ENCODE data around the gene NPBWR2. TPM values are rescaled to one million over a fixed set of nuclear protein-coding genes. Genes with fewer than 3 reads are reported as not detected.

The NPBWR2 gene
- total RNA-seq, 1 experiment from 2014 or later: not detected

DNA sequence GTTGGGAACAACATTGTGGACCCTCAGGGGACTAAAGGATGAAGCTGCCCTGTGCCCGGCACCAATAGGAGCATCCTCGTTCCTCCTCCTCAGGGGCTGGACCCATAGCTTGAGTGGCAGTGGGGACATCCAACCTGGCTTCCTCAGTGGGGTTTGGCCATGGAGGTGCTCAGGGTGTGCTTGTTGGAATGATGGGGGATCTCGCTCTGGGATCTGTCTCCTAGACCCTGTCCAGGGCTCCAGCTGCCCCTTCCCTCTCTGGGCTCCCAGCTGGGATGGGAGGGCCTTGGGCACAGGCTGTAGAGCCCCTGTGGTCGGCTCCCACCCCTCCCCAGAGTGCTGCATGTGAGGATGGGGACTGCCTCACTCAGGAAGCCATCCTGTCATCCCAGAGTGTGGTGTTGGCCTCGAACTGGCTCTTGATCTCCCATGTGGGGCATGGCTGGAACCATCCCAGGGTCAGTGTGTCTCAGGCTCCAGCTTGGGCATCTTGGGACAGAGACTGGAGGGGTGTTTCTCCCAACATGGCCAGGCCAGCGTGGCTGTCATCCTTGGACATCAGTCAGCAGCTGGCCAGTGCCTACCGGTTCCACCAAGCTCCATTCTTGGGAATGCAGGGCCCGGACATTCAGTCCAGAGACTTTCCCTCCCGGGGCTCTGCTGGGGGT lies 47.4 kb upstream of the NPBWR2 start:
- Mint-ChIP-seq H3K4me3 (no peak overlapping the region), H3K27ac (no peak overlapping the region), H3K36me3 (peaks cover 2% of the 10 kb centered on the region; the same call in 1 of the 2 replicates), H3K4me1 (peaks cover 39% of the 10 kb centered on the region), H3K9me3 (peaks cover 3% of the 10 kb centered on the region), H3K27me3 (ENCODE audit: low read depth) (no peaks in the 10 kb centered on the region)
- POLR2A ChIA-PET: interaction anchor here (0.6 kb wide), 1 partner anchor 155 kb away, joined by 3 read pairs; no protein-coding TSS in a partner anchor
- no peak for DNase-seq (ENCODE audit: low spot score)
- TF ChIP-seq NFYB (CRISPR knock-in tag; conservative IDR thresholded peaks at IDR 0.05; ENCODE audit: low read depth): no peak
- no peak for TF ChIP-seq SP1 (CRISPR knock-in tag; conservative IDR thresholded peaks at IDR 0.05)
- no peak for TF ChIP-seq ZNF671 (CRISPR knock-in tag; IDR thresholded peaks at IDR 0.05)
- no peak for TF ChIP-seq TEAD4 (CRISPR knock-in tag; IDR thresholded peaks at IDR 0.05)
- TF ChIP-seq TP53 (CRISPR knock-in tag; IDR thresholded peaks at IDR 0.05): no peak
- TF ChIP-seq OVOL2 (CRISPR knock-in tag; IDR thresholded peaks at IDR 0.05; ENCODE audit: borderline replicate concordance): no peak
- no peak for TF ChIP-seq NFATC4 (CRISPR knock-in tag; IDR thresholded peaks at IDR 0.05)
- TF ChIP-seq, protein P1, sequence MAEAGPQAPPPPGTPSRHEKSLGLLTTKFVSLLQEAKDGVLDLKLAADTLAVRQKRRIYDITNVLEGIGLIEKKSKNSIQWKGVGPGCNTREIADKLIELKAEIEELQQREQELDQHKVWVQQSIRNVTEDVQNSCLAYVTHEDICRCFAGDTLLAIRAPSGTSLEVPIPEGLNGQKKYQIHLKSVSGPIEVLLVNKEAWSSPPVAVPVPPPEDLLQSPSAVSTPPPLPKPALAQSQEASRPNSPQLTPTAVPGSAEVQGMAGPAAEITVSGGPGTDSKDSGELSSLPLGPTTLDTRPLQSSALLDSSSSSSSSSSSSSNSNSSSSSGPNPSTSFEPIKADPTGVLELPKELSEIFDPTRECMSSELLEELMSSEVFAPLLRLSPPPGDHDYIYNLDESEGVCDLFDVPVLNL (CRISPR knock-in tag; IDR thresholded peaks at IDR 0.05; ENCODE audit: borderline replicate concordance, low read depth): no peak
- no peak for TF ChIP-seq NR2C2 (CRISPR knock-in tag; IDR thresholded peaks at IDR 0.05)
- TF ChIP-seq, protein P2, sequence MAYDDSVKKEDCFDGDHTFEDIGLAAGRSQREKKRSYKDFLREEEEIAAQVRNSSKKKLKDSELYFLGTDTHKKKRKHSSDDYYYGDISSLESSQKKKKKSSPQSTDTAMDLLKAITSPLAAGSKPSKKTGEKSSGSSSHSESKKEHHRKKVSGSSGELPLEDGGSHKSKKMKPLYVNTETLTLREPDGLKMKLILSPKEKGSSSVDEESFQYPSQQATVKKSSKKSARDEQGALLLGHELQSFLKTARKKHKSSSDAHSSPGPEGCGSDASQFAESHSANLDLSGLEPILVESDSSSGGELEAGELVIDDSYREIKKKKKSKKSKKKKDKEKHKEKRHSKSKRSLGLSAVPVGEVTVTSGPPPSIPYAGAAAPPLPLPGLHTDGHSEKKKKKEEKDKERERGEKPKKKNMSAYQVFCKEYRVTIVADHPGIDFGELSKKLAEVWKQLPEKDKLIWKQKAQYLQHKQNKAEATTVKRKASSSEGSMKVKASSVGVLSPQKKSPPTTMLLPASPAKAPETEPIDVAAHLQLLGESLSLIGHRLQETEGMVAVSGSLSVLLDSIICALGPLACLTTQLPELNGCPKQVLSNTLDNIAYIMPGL (CRISPR knock-in tag; IDR thresholded peaks at IDR 0.05): no peak
- TF ChIP-seq, protein P3, sequence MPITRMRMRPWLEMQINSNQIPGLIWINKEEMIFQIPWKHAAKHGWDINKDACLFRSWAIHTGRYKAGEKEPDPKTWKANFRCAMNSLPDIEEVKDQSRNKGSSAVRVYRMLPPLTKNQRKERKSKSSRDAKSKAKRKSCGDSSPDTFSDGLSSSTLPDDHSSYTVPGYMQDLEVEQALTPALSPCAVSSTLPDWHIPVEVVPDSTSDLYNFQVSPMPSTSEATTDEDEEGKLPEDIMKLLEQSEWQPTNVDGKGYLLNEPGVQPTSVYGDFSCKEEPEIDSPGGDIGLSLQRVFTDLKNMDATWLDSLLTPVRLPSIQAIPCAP (CRISPR knock-in tag; IDR thresholded peaks at IDR 0.05): no peak
- TF ChIP-seq ZNF232 (CRISPR knock-in tag; IDR thresholded peaks at IDR 0.05): no peak
- no peak for TF ChIP-seq JUN (CRISPR knock-in tag; IDR thresholded peaks at IDR 0.05)
- CTCF ChIA-PET: interaction anchor here (1.9 kb wide), 1 partner anchor 69 kb away, joined by 5 read pairs; no protein-coding TSS in a partner anchor
- ATAC-seq: no peak

DNA sequence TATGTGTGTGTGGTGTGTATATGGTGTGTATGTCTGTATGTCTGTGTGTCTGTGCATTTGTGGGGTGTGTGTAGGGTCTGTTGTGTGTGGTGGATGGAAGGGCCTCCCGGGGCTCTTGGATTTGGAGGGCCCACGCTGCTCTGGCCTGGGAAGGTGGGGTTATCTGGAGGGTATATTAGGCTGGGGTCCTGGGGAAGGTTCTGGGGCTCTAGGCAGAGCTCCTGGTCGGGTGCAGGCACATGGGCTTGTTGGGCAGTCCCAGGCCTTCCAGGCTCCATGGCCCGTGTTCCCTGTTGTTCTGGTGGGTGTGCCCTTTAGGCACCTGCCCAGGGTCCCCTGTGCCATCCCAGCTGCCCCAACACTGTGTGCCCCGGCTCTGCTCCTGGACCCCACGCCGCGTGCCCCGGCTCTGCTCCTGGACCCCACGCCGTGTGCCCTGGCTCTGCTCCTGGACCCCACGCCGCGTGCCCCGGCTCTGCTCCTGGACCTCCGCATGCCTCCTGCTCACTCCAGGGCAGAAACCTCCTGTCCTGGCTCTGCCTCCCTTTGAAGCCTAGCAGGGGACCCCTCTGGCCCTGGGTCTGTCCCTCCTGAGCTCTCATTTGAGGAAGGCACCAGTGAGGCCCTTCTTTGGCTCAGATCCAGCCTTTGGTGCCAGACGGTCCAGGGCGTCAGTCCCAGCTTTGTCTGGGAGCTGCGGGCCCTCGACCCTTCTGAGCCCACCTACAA lies 46.7 kb upstream of the NPBWR2 start:
- no peak overlapping the region for H3K4me3 Mint-ChIP-seq
- H3K9me3 Mint-ChIP-seq: peaks cover 7% of the 10 kb centered on the region
- no peak for ATAC-seq
- DNase-seq (ENCODE audit: low spot score): no peak
- ChIA-PET CTCF (no interaction called here), POLR2A (no interaction called here)
- H3K27ac Mint-ChIP-seq: no peak overlapping the region
- H3K36me3 Mint-ChIP-seq: peaks cover 5% of the 10 kb centered on the region; the same call in 1 of the 2 replicates
- H3K27me3 Mint-ChIP-seq (ENCODE audit: low read depth): no peaks in the 10 kb centered on the region
- peaks cover 33% of the 10 kb centered on the region for H3K4me1 Mint-ChIP-seq
- TF ChIP-seq EMX1 (CRISPR knock-in tag; IDR thresholded peaks at IDR 0.05): no peak
- TF ChIP-seq, protein P4, sequence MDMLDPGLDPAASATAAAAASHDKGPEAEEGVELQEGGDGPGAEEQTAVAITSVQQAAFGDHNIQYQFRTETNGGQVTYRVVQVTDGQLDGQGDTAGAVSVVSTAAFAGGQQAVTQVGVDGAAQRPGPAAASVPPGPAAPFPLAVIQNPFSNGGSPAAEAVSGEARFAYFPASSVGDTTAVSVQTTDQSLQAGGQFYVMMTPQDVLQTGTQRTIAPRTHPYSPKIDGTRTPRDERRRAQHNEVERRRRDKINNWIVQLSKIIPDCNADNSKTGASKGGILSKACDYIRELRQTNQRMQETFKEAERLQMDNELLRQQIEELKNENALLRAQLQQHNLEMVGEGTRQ (CRISPR knock-in tag; IDR thresholded peaks at IDR 0.05): no peak
- TF ChIP-seq, protein P5, sequence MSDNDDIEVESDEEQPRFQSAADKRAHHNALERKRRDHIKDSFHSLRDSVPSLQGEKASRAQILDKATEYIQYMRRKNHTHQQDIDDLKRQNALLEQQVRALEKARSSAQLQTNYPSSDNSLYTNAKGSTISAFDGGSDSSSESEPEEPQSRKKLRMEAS (CRISPR knock-in tag; IDR thresholded peaks at IDR 0.05): no peak
- TF ChIP-seq, protein P6, sequence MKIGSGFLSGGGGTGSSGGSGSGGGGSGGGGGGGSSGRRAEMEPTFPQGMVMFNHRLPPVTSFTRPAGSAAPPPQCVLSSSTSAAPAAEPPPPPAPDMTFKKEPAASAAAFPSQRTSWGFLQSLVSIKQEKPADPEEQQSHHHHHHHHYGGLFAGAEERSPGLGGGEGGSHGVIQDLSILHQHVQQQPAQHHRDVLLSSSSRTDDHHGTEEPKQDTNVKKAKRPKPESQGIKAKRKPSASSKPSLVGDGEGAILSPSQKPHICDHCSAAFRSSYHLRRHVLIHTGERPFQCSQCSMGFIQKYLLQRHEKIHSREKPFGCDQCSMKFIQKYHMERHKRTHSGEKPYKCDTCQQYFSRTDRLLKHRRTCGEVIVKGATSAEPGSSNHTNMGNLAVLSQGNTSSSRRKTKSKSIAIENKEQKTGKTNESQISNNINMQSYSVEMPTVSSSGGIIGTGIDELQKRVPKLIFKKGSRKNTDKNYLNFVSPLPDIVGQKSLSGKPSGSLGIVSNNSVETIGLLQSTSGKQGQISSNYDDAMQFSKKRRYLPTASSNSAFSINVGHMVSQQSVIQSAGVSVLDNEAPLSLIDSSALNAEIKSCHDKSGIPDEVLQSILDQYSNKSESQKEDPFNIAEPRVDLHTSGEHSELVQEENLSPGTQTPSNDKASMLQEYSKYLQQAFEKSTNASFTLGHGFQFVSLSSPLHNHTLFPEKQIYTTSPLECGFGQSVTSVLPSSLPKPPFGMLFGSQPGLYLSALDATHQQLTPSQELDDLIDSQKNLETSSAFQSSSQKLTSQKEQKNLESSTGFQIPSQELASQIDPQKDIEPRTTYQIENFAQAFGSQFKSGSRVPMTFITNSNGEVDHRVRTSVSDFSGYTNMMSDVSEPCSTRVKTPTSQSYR (CRISPR knock-in tag; IDR thresholded peaks at IDR 0.05): no peak
- TF ChIP-seq JUN (CRISPR knock-in tag; IDR thresholded peaks at IDR 0.05): no peak
- TF ChIP-seq, protein P7, sequence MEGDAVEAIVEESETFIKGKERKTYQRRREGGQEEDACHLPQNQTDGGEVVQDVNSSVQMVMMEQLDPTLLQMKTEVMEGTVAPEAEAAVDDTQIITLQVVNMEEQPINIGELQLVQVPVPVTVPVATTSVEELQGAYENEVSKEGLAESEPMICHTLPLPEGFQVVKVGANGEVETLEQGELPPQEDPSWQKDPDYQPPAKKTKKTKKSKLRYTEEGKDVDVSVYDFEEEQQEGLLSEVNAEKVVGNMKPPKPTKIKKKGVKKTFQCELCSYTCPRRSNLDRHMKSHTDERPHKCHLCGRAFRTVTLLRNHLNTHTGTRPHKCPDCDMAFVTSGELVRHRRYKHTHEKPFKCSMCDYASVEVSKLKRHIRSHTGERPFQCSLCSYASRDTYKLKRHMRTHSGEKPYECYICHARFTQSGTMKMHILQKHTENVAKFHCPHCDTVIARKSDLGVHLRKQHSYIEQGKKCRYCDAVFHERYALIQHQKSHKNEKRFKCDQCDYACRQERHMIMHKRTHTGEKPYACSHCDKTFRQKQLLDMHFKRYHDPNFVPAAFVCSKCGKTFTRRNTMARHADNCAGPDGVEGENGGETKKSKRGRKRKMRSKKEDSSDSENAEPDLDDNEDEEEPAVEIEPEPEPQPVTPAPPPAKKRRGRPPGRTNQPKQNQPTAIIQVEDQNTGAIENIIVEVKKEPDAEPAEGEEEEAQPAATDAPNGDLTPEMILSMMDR (IDR thresholded peaks at IDR 0.05): no peak
- TF ChIP-seq, protein P8, sequence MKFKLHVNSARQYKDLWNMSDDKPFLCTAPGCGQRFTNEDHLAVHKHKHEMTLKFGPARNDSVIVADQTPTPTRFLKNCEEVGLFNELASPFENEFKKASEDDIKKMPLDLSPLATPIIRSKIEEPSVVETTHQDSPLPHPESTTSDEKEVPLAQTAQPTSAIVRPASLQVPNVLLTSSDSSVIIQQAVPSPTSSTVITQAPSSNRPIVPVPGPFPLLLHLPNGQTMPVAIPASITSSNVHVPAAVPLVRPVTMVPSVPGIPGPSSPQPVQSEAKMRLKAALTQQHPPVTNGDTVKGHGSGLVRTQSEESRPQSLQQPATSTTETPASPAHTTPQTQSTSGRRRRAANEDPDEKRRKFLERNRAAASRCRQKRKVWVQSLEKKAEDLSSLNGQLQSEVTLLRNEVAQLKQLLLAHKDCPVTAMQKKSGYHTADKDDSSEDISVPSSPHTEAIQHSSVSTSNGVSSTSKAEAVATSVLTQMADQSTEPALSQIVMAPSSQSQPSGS (CRISPR knock-in tag; IDR thresholded peaks at IDR 0.05; ENCODE audit: borderline replicate concordance, low read depth): no peak
- TF ChIP-seq, protein P9, sequence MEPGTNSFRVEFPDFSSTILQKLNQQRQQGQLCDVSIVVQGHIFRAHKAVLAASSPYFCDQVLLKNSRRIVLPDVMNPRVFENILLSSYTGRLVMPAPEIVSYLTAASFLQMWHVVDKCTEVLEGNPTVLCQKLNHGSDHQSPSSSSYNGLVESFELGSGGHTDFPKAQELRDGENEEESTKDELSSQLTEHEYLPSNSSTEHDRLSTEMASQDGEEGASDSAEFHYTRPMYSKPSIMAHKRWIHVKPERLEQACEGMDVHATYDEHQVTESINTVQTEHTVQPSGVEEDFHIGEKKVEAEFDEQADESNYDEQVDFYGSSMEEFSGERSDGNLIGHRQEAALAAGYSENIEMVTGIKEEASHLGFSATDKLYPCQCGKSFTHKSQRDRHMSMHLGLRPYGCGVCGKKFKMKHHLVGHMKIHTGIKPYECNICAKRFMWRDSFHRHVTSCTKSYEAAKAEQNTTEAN (CRISPR knock-in tag; IDR thresholded peaks at IDR 0.05): no peak
- TF ChIP-seq TP53 (CRISPR knock-in tag; IDR thresholded peaks at IDR 0.05): no peak

Measured in WTC11 (cell line).